GM18498 (cell line): ENCODE data around the gene ACSL3.

Experiments
- ATAC-seq: cut with Tn5 transposase; IDR thresholded peaks from one replicate; pipeline ENCODE4 v1.9.1; 2021; ENCODE audit warnings: mild to moderate bottlenecking, moderate library complexity; ENCODE audit not compliant: unreplicated experiment

Gene ACSL3

GRCh38 chr2:222939208-222939856 lies 78.5 kb downstream of the ACSL3 start:
- peak; percentile 85 for ATAC-seq

- no peak for ATAC-seq
These were observed 79.1 kb downstream of the ACSL3 start for GRCh38 chr2:222939979-222940378.

GRCh38 chr2:222941510-222942032 lies 80.7 kb downstream of the ACSL3 start:
- ATAC-seq, result no peak

DNA sequence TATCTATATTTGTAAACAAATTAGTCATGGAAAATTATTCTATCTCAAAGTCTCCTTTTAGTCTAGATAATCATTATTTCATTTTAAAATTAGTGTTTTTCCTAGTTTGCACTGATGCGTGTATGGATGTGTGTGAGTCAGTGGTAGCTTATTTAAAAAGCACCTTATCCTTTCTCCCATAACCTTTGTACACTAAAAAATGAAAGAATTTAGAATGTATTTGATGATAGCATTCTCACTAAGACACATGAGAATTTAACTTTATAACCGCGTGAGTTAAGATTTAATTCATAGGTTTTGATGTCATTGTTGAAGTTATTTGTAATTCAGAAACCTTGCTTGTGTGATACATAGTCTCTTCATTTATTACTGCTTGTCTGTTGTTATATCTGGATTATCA lies 81.7 kb downstream of the ACSL3 start:
- no peak for ATAC-seq

GRCh38 chr2:222942977-222943376 lies 82.1 kb downstream of the ACSL3 start:
- no peak for ATAC-seq

DNA sequence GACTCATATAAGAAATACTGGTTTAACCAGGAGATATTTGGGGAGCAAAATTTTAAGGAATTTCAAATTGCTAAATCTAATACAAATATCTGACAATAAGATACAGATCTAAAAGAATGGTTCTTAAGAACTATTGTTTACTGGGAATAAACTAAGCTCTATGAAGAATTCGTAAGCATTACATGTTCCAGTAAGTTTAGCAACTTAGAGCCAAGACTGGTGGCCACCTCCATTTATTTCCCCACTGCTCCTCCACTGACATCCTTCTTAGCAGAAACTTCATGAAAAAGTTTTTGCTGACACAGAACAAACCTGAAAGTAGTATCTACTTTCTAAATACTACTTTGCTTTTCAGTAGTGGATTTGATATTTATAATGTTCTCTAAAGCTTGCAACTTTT lies 83.0 kb downstream of the ACSL3 start:
- ATAC-seq, result peak; percentile 73

GRCh38 chr2:222944552-222944951 lies 83.7 kb downstream of the ACSL3 start:
- no peak for ATAC-seq

GRCh38 chr2:222944971-222945740 lies 84.3 kb downstream of the ACSL3 start:
- ATAC-seq, result no peak

- ATAC-seq, result no peak
These were observed 85.1 kb downstream of the ACSL3 start for GRCh38 chr2:222945887-222946286.

DNA sequence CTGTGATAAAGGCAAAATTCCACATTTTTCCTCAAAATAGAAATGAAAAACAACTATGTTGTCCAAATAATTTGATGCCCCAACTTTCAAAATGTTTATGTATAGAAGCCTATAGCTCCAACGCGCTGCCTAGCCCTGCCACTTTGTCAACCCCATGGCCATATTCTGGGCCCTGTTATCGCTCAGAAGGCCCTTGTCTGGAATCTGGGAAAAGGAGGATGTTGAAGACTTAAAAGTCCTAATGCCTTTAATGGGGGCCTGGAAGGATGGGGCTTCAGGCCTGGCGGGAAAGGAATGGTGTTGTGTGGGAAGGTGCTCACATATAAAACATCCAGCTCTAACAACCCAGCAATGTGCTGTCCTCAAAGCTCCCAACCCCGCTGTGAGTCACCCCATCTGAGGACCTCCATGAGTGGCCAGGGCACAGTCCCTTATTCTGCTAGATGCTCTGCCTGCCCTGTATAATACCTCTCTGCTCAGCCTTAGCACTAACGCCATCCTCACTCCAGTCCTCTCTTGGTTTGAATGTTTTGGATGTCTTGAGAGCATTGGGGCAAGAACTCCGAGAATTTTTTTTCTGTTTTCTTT lies 86.0 kb downstream of the ACSL3 start:
- no peak for ATAC-seq

DNA sequence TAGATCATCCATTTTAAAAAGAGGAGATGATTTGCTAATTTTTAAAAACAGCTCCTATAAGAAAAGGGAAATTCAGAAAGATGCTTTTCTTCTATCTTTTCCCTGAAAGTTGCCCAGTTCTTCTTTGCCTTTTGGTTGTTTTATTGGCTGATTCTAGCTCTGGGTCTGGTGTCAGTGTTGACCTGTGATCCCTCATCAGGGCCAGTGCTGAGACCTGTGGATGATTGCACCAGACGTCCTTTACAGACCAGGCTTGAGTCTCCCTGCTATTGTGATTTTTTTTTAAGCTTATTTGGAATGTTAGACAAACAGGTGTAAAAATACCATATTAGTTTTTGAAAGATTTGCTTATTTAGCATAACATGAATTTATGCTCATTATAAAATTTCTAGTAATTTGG lies 88.2 kb downstream of the ACSL3 start:
- no peak for ATAC-seq

- ATAC-seq, result no peak
These were observed 89.0 kb downstream of the ACSL3 start for GRCh38 chr2:222949690-222950323.

GRCh38 chr2:222950638-222951285 lies 89.9 kb downstream of the ACSL3 start:
- no peak for ATAC-seq

DNA sequence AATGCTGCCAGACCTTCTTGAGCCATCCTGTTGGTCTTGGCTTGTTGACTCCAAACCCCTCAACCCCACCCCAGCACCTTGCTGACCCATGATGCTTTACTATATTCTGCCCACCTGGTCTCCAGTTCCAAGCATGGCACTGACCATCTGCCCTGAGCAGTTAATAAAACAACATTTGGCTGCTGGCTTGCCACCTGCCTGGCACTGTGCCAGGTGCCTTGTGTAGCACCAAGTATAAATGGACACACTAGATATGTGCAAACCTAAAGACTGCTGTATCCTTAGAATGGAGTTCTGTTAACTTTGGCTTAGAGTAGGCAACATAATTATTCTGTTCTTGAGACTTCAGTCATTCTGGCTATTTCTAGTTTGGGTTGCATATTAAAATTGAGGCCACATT lies 91.4 kb downstream of the ACSL3 start:
- no peak for ATAC-seq

DNA sequence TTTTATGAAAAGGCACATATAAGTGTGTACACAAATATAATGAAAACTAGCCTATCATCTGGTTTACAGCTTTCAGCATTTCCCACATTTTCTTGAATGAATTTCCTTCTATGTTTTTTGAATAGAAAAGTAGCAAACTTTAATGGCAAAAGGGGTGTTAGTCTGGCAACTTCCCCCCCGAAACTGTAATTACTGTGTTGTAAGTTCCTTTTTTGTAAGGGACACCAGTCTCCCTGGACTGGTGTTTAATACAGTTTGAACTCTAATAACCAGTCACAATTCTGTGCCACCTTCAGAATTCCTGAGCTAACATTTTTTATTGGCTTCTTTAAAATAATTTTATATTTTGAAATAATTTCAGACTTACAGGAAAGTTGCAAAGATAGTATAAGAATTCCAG lies 94.2 kb downstream of the ACSL3 start:
- ATAC-seq, result no peak

DNA sequence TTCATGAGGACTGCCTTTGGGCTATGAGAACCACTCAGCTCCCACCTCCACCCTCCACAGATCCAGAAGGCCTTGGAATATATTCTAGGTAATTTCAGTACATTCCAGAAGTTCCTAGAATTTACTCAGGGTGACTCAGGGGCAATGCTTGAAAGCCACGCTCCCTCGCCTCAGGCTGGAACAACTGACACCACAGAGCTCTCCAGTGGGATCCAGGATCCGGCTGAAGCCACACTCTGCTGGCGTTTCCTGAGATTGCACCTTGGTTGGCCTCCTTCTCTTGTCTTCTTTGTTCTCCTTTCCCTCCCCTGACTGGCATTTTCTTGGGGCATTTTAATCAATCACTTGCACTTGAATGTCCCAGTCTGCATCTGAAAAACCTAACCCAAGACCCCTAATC lies 98.5 kb downstream of the ACSL3 start:
- ATAC-seq, result no peak

DNA sequence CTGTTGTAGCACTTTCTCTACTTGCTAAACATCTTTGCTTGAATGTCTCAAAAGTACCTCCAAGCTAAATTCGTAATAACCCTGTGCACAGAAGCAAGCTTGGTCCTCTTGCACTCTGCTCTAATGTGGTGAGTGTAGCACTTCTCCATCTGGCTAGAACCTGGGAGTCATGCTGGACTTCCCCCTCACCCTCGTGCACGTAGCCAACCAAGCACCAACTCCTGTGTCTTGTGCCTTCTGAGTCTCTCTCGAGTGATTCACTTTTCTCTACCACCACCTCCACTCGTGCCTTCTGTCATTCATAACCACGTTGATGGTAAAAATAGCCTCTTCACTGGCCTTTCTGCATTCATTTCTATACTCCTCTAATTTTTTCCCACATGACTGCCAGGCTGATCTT lies 99.3 kb downstream of the ACSL3 start:
- peak; percentile 90 for ATAC-seq

- no peak for ATAC-seq
These were observed 102.8 kb downstream of the ACSL3 start for GRCh38 chr2:222963641-222964040.

GRCh38 chr2:222964376-222965031 lies 103.7 kb downstream of the ACSL3 start:
- no peak for ATAC-seq

DNA sequence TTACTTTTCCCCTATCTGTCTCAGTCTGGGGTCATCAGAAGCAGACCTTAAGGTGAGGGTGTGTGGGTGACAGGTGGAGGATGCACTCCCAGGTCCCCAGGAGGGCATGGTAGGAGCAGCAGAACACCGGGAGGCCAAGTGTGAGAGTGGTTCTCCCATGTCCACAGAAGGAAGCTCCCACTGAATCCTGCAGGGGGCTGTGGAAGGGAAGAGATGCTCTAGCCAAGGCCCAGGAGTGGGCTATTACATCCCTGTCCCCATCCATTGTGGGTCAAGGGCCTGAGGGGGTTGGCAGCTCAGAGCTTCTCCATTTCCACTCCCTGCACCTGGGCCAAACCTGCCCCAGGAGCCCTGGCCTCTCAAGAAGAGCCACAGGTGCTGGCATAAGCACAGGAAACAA lies 104.7 kb downstream of the ACSL3 start:
- ATAC-seq, result no peak
